Measurements from ENCODE around the gene TUBGCP5.
A peak's percentile ranks its signal among the peaks of the same experiment; 100 is the strongest.
"Not testable (repeated sequence)": the region's sequence is repeated elsewhere in the genome, so short reads cannot be mapped to it uniquely, and the experiment has no call there.

The TUBGCP5 gene

GRCh38 chr15:23039143-23039916, at the start of gene TUBGCP5:
Gene TUBGCP5, minus strand, starts transcription at chr15:23039569. Its CDS starts 26 bp downstream, at chr15:23039543.
- DNase-seq = peak; percentile 97

DNA sequence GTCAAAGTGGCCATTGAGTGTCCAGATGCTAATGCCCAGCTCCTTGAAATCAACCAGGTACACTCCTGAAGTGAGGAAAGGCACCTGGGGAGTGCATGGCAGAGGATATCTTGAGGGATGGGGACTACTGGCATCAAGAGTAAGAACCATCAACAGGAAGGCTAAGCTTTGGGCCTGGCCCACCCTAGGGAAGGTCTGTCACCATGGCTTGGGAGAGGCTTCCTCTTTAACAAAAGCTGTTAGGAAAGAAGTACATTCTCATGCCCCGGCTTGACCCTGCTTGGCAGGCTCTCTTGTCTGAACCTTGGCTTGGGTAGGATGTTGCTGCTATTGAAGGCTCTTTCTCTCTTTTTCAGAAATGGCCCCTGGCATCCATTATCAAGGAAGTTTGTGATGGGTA, 43.7 kb upstream of the TUBGCP5 start:
- DNase-seq = no peak

DNA sequence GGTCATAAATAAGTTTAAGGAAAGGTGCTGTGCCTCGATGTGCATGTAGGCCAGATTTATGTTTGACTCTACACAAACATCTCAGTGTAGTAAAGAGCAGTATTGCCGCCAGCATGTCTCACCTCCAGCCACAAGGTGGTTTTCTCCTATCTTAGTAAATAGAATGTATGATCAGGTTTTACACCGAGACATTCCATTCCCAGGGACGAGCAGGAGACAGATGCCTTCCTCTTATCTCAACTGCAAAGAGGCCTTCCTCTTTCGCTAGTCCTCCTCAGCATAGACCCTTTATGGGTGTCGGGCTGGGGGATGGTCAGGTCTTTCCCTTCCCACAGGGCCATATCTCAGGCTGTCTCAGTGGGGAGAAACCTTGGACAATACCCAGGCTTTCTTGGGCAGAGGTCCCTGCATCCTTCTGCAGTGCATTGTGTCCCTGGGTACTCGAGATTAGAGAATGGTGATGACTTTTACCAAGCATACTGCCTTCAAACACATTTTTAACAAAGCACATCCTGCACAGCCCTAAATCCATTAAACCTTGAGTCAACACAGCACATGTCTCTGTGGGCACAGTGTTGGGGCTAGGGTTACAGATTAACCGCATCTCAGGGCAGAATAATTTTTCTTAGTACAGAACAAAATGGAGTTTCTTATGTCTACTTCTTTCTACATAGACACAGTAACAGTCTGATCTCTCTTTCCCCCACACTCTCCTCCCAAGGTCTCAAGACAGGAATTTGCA, 42.8 kb upstream of the TUBGCP5 start:
- DNase-seq = not testable (repeated sequence)

GRCh38 chr15:23081271-23081670, 41.9 kb upstream of the TUBGCP5 start:
- no peak for DNase-seq

DNA sequence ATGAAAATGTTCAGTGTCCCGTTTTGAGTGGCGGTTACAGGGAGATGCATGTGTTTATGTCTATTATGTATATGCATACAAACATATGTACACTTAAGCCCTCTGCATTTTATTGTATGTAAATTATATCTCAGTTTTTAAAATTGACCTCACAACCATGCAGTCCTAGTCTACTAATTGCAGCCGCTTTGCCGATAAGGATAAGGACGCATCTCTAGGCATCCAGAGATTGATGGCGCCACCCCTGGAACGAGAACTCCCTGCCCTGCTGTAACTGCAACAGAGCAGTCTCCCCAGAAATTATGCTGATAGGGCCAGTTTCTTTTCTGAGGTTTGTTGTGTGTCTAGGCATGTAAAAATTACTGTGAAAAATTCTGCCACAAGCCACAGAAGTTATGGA, 40.4 kb upstream of the TUBGCP5 start:
- no peak for DNase-seq

- DNase-seq = no peak
Observed at GRCh38 chr15:23075927-23076326, 36.6 kb upstream of the TUBGCP5 start.

DNA sequence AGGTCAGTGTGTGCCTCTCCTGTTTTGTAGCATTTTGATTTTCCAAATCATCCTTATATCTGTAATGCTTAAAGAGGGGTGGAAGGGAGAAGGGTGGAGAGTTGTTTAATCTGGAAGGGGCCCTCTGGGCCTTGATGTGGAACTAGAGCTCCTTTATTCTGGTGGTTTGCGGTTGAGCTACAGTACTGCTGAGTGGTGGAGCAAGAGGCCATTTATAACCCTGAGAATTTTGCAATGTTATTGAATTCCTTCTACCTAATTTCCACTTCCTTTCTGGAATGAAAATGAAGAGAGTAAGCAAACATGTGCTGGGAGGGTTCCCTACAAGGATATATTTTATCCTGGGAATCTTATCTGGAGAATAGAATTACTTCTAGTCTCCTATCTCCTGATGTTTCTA, 35.3 kb upstream of the TUBGCP5 start:
- no peak for DNase-seq

- no peak for DNase-seq
Observed at GRCh38 chr15:23073890-23074646, 34.7 kb upstream of the TUBGCP5 start.

DNA sequence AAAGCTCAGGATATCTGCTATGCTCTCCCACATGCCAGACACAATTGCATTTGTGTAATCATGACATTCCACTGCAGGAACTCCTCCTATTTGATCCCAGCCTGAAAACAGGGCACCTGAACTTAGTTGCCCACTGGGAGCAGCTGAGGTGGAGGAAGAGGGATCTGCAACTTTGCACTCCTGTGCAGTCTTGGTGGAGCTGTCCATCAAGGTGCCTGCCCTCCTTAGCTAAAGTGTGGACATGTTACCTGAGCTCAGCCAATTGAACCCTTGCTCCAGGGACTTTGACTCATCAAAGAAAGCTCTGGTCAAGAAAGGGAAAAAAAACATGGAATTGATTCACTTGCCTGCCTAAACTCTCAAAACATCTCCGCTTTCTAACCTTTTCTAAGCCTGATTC, 33.3 kb upstream of the TUBGCP5 start:
- DNase-seq = no peak

DNA sequence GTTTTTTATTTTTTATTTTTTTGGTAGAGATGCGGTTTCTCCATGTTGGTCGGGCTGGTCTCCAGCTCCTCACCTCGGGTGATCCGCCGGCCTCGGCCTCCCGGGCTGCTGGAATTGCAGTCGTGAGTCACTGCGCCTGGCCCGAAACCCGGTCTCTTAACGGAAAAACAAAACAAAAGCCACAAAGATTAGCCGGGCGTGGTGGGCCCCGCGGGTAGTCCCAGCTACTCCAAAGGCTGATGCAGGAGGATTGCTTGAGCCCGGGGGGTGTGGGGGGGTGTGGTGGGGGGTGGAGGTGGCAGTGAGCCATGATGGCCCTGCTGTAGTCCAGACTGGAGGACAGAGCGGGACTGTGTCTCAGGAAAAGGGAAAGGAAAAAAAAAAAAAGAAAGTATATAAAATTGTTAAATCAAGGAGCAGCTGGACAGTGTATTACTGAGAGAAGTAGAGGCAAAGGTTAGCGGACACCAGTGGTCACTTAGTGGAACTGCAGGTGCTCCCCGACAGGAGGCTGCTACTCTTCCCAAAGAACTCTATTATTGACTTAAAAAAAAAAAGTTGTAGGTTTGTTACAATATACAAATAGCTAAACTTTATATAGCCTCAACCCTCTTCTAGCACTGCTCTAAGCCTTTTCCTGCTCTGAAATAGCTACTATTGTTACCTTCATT, 30.3 kb upstream of the TUBGCP5 start:
- DNase-seq = no peak

GRCh38 chr15:23067416-23067815, 28.0 kb upstream of the TUBGCP5 start:
- no peak for DNase-seq

DNA sequence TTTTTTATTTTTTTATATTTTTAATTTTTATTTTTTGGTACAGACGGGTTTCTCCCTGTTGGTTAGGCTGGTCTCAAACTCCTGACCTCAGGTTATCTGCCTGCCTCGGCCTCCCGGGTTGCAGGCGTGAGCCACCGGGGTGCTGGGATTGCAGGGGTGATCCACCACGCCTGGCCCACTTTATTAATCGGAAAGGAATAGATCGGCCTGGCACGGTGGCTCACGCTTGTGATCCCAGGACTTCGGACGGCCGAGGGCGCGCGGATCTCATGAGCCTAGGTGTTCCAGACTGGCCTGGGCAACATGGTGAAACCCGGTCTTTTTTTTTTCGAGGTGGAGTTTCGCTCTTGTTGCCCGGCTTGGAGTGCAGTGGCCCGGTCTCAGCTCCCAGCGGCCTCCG, 26.5 kb upstream of the TUBGCP5 start:
- DNase-seq = no peak

DNA sequence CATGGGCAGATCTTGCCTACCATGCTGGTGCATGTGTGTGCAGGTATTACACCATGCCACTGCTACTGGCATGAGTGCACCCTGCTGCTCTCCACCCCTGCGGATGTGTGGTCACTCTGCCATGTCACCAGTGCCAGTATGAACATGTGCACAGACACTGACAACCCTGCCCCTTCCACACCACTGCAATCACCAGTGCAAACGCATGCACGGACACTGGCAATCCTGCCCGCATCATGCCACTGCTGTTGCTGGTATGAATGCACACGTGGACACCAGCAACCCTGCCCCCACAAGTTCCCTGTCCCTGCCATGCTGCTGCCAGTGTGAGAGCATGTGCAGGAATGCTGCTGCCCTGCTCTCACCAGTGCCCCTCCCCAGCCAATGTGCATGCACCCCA, 24.8 kb upstream of the TUBGCP5 start:
- no peak for DNase-seq

- no peak for DNase-seq
Observed at GRCh38 chr15:23057707-23058106, 18.3 kb upstream of the TUBGCP5 start.

- no peak for DNase-seq
Observed at GRCh38 chr15:23055316-23055715, 15.9 kb upstream of the TUBGCP5 start.

DNA sequence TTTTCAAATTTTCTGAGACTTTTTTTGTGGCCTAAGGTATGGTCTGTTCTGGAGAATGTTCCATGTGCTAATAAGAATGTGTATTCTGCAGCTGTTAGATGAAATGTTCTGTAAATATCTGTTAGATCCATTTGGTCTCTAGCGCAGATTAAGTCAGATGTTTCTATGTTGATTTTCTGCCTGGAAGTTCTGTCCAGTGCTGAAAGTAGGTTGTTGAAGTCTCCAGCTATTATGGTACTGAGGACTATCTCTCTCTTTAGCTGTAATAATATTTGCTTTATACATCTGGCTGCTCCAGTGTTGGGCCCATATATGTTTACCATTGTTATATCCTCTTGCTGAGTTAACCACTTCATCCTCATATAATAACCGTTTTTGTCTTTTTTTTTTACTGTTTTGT, 13.2 kb upstream of the TUBGCP5 start:
- no peak for DNase-seq

DNA sequence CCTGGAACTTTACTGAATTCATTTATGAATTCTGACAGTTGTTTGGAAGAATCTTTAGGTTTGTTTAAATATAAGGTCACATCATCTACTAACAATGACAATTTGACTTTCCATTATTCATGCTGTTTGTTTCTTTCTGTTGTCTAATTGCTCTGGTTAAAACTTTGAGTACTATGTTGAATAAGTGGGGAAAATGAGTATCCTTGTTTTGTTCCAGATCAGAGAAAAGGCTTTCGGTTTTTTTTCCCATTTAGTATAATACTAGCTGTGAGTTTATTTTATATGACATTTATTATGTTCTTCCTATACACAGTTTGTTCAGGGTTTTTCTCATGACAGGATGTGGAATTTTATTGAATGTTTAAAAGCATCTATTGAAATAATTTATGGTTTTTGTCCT, 11.3 kb upstream of the TUBGCP5 start:
- no peak for DNase-seq

- no peak for DNase-seq
Observed at GRCh38 chr15:23049984-23050628, 10.7 kb upstream of the TUBGCP5 start.

GRCh38 chr15:23048572-23049282, 9.4 kb upstream of the TUBGCP5 start:
- DNase-seq = not testable (repeated sequence)

DNA sequence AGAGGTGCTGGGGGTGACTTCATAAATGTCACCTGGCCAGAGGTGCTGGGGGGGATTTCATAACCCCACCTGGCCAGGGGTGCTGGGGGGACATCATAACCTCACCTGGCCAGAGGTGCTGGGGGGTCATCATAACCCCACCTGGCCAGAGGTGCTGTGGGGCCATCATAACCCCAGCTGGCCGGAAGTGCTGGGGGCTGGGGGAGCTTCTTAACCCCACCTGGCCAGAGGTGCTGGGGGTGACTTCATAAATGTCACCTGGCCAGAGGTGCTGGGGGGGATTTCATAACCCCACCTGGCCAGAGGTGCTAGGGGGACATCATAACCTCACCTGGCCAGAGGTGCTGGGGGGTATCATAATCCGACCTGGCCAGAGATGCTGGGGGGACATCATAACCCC, 4.6 kb upstream of the TUBGCP5 start:
- DNase-seq = not testable (repeated sequence)

DNA sequence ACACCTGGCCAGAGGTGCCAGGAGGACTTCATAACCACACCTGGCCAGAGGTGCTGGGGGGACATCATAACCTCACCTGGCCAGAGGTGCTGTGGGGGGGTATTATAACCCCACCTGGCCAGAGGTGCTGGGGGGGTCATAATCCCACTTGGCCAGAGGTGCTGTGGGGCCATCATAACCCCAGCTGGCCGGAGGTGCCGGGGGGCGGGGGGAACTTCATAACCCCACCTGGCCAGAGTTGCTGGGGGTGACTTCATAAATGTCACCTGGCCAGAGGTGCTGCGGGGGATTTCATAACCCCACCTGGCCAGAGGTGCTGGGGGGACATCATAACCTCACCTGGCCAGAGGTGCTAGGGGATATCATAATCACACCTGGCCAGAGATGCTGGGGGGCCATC, 4.2 kb upstream of the TUBGCP5 start:
- not testable (repeated sequence) for DNase-seq

- DNase-seq = not testable (repeated sequence)
Observed at GRCh38 chr15:23041736-23042135, 2.4 kb upstream of the TUBGCP5 start.
